ENCODE measurements around the gene ALG9. TPM values are rescaled to one million over a fixed set of nuclear protein-coding genes. Genes with fewer than 3 reads are reported as not detected.

Gene ALG9
- total RNA-seq, 2 donors from 2014 or later: 25.9 to 60.3 TPM

GRCh38 chr11:111882202-111882601 is 10.8 kb upstream of the ALG9 start:
- 81 to 94% methylated on average over 5 of the region's 5 CpGs for WGBS, 2 donors
- Histone ChIP-seq H3K9me3 (no peaks in the 10 kb centered on the region), H3K36me3 (replicated peaks in 1 of 2; ENCODE audit: insufficient read depth in 1 of 2, low read depth in 2 of 2) (no peaks in the 10 kb centered on the region), H3K4me1 (peaks cover 9% of the 10 kb centered on the region), H3K27ac (no peak overlapping the region), H3K4me3 (no peak overlapping the region), H3K27me3 (no peaks in the 10 kb centered on the region)
- DNase-seq (no peak), ATAC-seq (no peak)
- TF ChIP-seq POLR2A (IDR thresholded peaks at IDR 0.05): no peak
- intact Hi-C loops (cut with DNase I): loop anchor here (5.0 kb wide), 1 partner anchor 95 kb away; no protein-coding TSS in a partner anchor

DNA sequence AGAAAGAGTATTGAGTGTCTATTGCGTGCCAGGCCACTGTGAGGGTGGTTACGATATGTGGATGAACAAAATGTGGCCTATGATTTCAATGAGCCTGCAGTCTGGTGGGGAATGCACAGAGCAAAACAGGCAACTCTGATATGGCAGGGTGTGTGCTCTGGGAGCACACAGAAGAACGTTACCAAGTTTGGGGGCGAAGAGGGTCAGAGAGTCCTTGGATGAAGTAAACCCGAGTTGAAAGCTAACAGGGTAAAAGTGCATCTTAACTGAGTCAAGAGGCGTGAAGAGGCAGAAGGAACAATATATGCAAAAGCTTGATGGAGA is 8.2 kb upstream of the ALG9 start:
- intact Hi-C loops (cut with DNase I): no loop called here
- DNase-seq (no peak), ATAC-seq (no peak)
- H3K4me1 ChIP-seq: peaks cover 9% of the 10 kb centered on the region
- peak overlapping the region; percentile 90 to 97 (median 97) for H3K27ac ChIP-seq
- 21 to 22% methylated on average over 6 of the region's 6 CpGs for WGBS, 2 donors
- no peaks in the 10 kb centered on the region for H3K36me3 ChIP-seq (replicated peaks in 1 of 2; ENCODE audit: insufficient read depth in 1 of 2, low read depth in 2 of 2)
- H3K4me3 ChIP-seq: peak overlapping the region; percentile 20 to 47
- H3K27me3 ChIP-seq: no peaks in the 10 kb centered on the region
- no peaks in the 10 kb centered on the region for H3K9me3 ChIP-seq
- TF ChIP-seq POLR2A (IDR thresholded peaks at IDR 0.05) (no peak), CTCF (IDR thresholded peaks at IDR 0.05) (no peak)

DNA sequence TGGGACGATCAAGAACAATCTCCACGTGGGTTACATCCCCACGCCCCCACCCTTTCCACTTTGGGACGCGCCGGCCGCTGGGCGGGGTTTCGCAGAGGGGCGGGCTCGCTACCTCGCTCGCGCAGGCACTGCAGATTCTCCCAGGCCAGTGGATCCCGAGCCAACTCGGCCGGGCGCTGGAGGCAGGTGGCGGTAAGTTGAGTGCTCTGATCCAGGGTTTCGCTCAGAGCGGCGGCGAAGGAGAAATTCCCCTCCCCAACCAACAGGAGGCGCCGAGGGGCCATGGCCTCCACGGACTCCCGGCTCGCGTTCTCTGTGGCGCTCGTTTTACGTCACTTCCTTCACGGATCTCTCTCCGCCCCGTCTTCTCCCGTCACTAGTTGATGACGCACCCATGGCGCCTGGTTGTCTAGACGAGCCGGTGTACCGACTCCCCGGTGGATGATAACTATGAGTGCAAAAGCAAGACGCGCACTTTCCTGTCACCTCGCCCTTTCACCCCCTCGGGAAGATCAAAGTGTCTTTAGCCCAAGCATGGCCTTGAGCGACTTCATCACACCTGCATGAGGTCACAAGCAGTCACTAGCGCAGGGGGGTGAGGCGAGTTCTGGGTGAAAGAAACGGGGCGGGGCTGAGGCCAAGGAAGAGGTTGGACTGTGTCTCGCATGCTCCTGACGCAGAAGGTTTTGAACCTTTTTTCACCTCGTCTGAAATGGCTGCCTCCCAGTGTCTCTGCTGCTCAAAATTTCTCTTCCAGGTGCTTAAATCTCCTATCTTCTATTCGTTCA is 7.7 kb upstream of the ALG9 start, which contains the start of the genes CFAP68 and FDXACB1:
CFAP68 (plus strand) TSS at position 693 of the 788 bp plus-strand sequence; CDS start at position 713, 20 bp downstream.
FDXACB1 (minus strand) TSS at position 317 of the 788 bp plus-strand sequence; CDS start at position 284, 33 bp downstream.
- Histone ChIP-seq H3K4me3 (peak within 1 kb of the TSS; percentile 47 to 49), H3K36me3 (replicated peaks in 1 of 2; ENCODE audit: insufficient read depth in 1 of 2, low read depth in 2 of 2) (no peaks in the 10 kb centered on the region), H3K4me1 (peaks cover 9% of the 10 kb centered on the region), H3K27ac (peak within 1 kb of the TSS; percentile 90 to 97 (median 97)), H3K27me3 (no peaks in the 10 kb centered on the region), H3K9me3 (no peaks in the 10 kb centered on the region)
- peak; percentile 27 to 80 (median 79) for TF ChIP-seq POLR2A (IDR thresholded peaks at IDR 0.05)
- peak; percentile 87 to 100 (median 99) for TF ChIP-seq CTCF (IDR thresholded peaks at IDR 0.05)
- ATAC-seq (peak; percentile 94), DNase-seq (peak; percentile 96 to 98 (median 97))
- intact Hi-C loops (cut with DNase I): no loop called here
- 0% methylated on average over 35 to 55 of the region's 55 CpGs for WGBS, 2 donors

DNA sequence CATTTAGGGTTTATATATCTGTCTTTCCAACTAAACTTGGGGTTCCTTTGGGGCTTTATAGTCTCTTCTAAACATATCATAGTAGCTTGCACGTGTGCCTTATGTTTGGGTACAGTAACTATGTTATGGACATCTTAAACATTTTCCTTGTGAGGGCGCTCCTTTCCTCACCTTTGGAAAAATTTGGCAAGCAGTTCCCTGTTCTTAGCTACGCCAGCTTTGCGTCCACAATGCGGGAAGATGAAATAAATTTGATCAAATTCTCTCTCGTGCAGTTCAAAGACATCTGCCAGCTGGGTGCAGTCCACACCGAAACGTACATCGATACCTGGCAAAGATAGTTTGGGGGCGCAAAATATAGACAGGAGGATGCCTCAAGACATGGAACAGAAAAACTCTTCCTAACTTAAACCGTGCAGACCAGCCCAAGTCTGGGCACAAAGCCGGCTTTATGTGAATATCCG is 7.0 kb upstream of the ALG9 start:
- DNase-seq (no peak), ATAC-seq (peak; percentile 3)
- H3K4me3 ChIP-seq: peak overlapping the region; percentile 47 to 49
- WGBS, 2 donors: 0 to 1% methylated on average over 12 to 13 of the region's 13 CpGs
- peaks cover 9% of the 10 kb centered on the region for H3K4me1 ChIP-seq
- intact Hi-C loops (cut with DNase I): no loop called here
- no peaks in the 10 kb centered on the region for H3K27me3 ChIP-seq
- TF ChIP-seq POLR2A (IDR thresholded peaks at IDR 0.05): no peak
- TF ChIP-seq CTCF (IDR thresholded peaks at IDR 0.05): no peak
- H3K9me3 ChIP-seq: no peaks in the 10 kb centered on the region
- peak overlapping the region; percentile 90 to 97 (median 97) for H3K27ac ChIP-seq
- no peaks in the 10 kb centered on the region for H3K36me3 ChIP-seq (replicated peaks in 1 of 2; ENCODE audit: insufficient read depth in 1 of 2, low read depth in 2 of 2)

DNA sequence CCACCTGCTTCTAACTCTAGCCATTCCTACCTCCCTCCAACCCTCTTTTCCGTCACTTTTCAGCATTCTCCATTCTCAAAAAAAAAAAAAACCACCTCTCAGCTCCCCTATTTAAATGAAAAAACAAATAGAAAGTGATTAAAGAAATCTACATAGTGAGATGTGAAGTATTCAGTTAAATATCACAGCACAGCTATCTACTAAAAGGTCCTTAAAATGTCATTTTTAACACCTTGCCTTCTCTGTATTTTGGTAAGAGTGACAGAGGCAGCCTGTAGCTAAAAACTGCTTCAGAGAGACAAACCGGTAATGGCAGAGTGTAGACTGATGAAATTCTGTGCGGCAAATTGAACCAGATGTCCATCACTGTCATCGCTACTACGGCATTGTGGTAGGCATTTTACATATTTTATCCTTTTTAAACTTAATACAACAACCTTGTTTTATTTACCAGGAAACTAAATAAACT is 346 bp upstream of the ALG9 start:
- intact Hi-C loops (cut with DNase I): no loop called here
- ATAC-seq: no peak
- WGBS, 2 donors: 44 to 50% methylated on average over 5 of the region's 5 CpGs
- Histone ChIP-seq H3K36me3 (replicated peaks in 1 of 2; ENCODE audit: insufficient read depth in 1 of 2, low read depth in 2 of 2) (peaks cover 0 to 2% of the 10 kb centered on the region in 2 donors), H3K4me3 (peak overlapping the region; percentile 67 to 86), H3K27me3 (no peaks in the 10 kb centered on the region), H3K27ac (peak overlapping the region; percentile 84 to 92 (median 88)), H3K4me1 (peaks cover 17% of the 10 kb centered on the region), H3K9me3 (no peaks in the 10 kb centered on the region)
- no peak for DNase-seq
- TF ChIP-seq CTCF (IDR thresholded peaks at IDR 0.05) (no peak), POLR2A (IDR thresholded peaks at IDR 0.05) (no peak)

Data from body of pancreas (tissue), 4 donors.